Vagina (tissue), 2 donors: ENCODE results near the gene SUPT4H1. TPM values are rescaled to one million over a fixed set of nuclear protein-coding genes. Genes with fewer than 3 reads are reported as not detected.

Experiments used
- DNase-seq, 2 donors: peaks; one replicate each; pipeline ENCODE4 v3.0.0-alpha.2; 2017; ENCODE audit errors: extremely low spot score in 2 of 2
- H3K27ac ChIP-seq: fragments of 200-600 bp; sonication (generic); one replicate; pipeline ENCODE4 v1.5.1; 2019
- H3K27me3 ChIP-seq: fragments of 200-600 bp; sonication (generic); one replicate; pipeline ENCODE4 v1.5.1; 2019
- H3K36me3 ChIP-seq, 2 donors: fragments of 200-600 bp; sonication (generic); one replicate each; pipeline ENCODE4 v1.5.1; 2017 to 2019
- H3K4me1 ChIP-seq: fragments of 200-600 bp; sonication (generic); one replicate; pipeline ENCODE4 v1.5.1; 2019
- H3K4me3 ChIP-seq, 2 donors: fragments of 200-600 bp; sonication (generic); 1 replicate in 1 of 2; 2 replicates in 1 of 2; pipeline ENCODE4 v1.5.1; 2016 to 2019
- H3K9me3 ChIP-seq: fragments of 200-600 bp; sonication (generic); one replicate; pipeline ENCODE4 v1.5.1; 2019
- CTCF ChIP-seq, 3 experiments: fragments of 450-650 bp in 2 of 3; fragments of 200-600 bp in 1 of 3; sonication (generic) in 1 of 3; IDR thresholded peaks; one replicate each; pipeline ENCODE4 v1.5.1; 2017 to 2019; ENCODE audit warnings: antibody characterized with exemption in 3 of 3, mild to moderate bottlenecking in 2 of 3, moderate library complexity in 2 of 3
- POLR2A ChIP-seq, 2 donors: fragments of 450-650 bp; IDR thresholded peaks; one replicate each; pipeline ENCODE4 v1.6.1; 2017; ENCODE audit warnings: antibody characterized with exemption in 2 of 2, mild to moderate bottlenecking in 2 of 2, moderate library complexity in 2 of 2
- POLR2AphosphoS5 ChIP-seq, 2 donors: sonication (generic); formaldehyde crosslinking; IDR thresholded peaks; one replicate each; pipeline ENCODE4 v1.9.0; 2017; ENCODE audit warnings: antibody characterized with exemption in 2 of 2, mild to moderate bottlenecking in 2 of 2, low read depth in 1 of 2; ENCODE audit not compliant: insufficient read depth in 1 of 2
- intact Hi-C: fragments of 100-400 bp; cut with DNase I; formaldehyde crosslinking; loops from one replicate; pipeline ENCODE4 v1.15.1; 2023
- total RNA-seq: library from RNA; depleted of rRNA; stranded (reverse); fragments of >200 nt; gene quantifications from one replicate; pipeline ENCODE4 v1.2.3, GENCODE V29; 2016

Gene SUPT4H1
- total RNA-seq, 1 donor from 2014 or later: 31.4 TPM

GRCh38 chr17:58330997-58331814 lies 20.8 kb downstream of the SUPT4H1 start:
- Histone ChIP-seq H3K4me1 (peaks cover 21% of the 10 kb centered on the region), H3K4me3 (peak overlapping the region; percentile 38 to 45), H3K9me3 (no peaks in the 10 kb centered on the region), H3K27me3 (no peaks in the 10 kb centered on the region), H3K36me3 (no peaks in the 10 kb centered on the region), H3K27ac (peak overlapping the region; percentile 57)
- TF ChIP-seq CTCF (IDR thresholded peaks at IDR 0.05): no peak
- no peak for TF ChIP-seq POLR2A (IDR thresholded peaks at IDR 0.05)
- TF ChIP-seq POLR2AphosphoS5 (IDR thresholded peaks at IDR 0.05; ENCODE audit: insufficient read depth in 1 of 2, low read depth in 1 of 2): no peak
- DNase-seq: no peak
- intact Hi-C loops: no loop called here

- H3K27ac ChIP-seq: peak overlapping the region; percentile 56
- no peaks in the 10 kb centered on the region for H3K27me3 ChIP-seq
- no peak for DNase-seq
- no peaks in the 10 kb centered on the region for H3K36me3 ChIP-seq
- TF ChIP-seq CTCF (IDR thresholded peaks at IDR 0.05) (no peak), POLR2A (IDR thresholded peaks at IDR 0.05) (no peak), POLR2AphosphoS5 (IDR thresholded peaks at IDR 0.05; ENCODE audit: insufficient read depth in 1 of 2, low read depth in 1 of 2) (no peak)
- H3K9me3 ChIP-seq: no peaks in the 10 kb centered on the region
- H3K4me1 ChIP-seq: peaks cover 15% of the 10 kb centered on the region
- intact Hi-C loops: no loop called here
- peak overlapping the region; percentile 38 to 45 for H3K4me3 ChIP-seq
These were observed 21.4 kb downstream of the SUPT4H1 start for GRCh38 chr17:58330538-58330996.

- peak overlapping the region in 1 of 2 donors; percentile 45 for H3K4me3 ChIP-seq
- intact Hi-C loops: no loop called here
- no peaks in the 10 kb centered on the region for H3K9me3 ChIP-seq
- H3K27ac ChIP-seq: no peak overlapping the region
- peaks cover 15% of the 10 kb centered on the region for H3K4me1 ChIP-seq
- H3K27me3 ChIP-seq: no peaks in the 10 kb centered on the region
- no peaks in the 10 kb centered on the region for H3K36me3 ChIP-seq
- no peak for DNase-seq
- TF ChIP-seq POLR2A (IDR thresholded peaks at IDR 0.05) (no peak), POLR2AphosphoS5 (IDR thresholded peaks at IDR 0.05; ENCODE audit: insufficient read depth in 1 of 2, low read depth in 1 of 2) (no peak), CTCF (IDR thresholded peaks at IDR 0.05) (no peak)
These were observed 22.0 kb downstream of the SUPT4H1 start for GRCh38 chr17:58329810-58330537.

- no peaks in the 10 kb centered on the region for H3K9me3 ChIP-seq
- no peaks in the 10 kb centered on the region for H3K27me3 ChIP-seq
- no peaks in the 10 kb centered on the region for H3K36me3 ChIP-seq
- peaks cover 15% of the 10 kb centered on the region for H3K4me1 ChIP-seq
- H3K27ac ChIP-seq: no peak overlapping the region
- H3K4me3 ChIP-seq: peak overlapping the region in 1 of 2 donors; percentile 14
- DNase-seq: no peak
- intact Hi-C loops: no loop called here
- TF ChIP-seq CTCF (IDR thresholded peaks at IDR 0.05) (no peak), POLR2AphosphoS5 (IDR thresholded peaks at IDR 0.05; ENCODE audit: insufficient read depth in 1 of 2, low read depth in 1 of 2) (no peak), POLR2A (IDR thresholded peaks at IDR 0.05) (no peak)
These were observed 22.8 kb downstream of the SUPT4H1 start for GRCh38 chr17:58329035-58329809.
